Left ventricle myocardium inferior (tissue), 1 donor: ENCODE results near the gene CAMK2A. TPM values are rescaled to one million over a fixed set of nuclear protein-coding genes. Genes with fewer than 3 reads are reported as not detected.

Experiments used
- DNase-seq: peaks from one replicate; pipeline ENCODE4 v3.0.0-alpha.2; 2020
- H3K27ac ChIP-seq: fragments of 200-600 bp; replicated peaks from 2 replicates; pipeline ENCODE4 v1.8.0; 2021
- H3K27me3 ChIP-seq: fragments of 200-600 bp; 2 replicates; pipeline ENCODE4 v1.8.0; 2021; ENCODE audit warnings: low read depth
- H3K36me3 ChIP-seq: fragments of 200-600 bp; 2 replicates; pipeline ENCODE4 v1.8.0; 2021
- H3K4me1 ChIP-seq: fragments of 200-600 bp; 2 replicates; pipeline ENCODE4 v1.8.0; 2021
- H3K4me3 ChIP-seq: fragments of 200-600 bp; 2 replicates; pipeline ENCODE4 v1.8.0; 2021; ENCODE audit warnings: mild to moderate bottlenecking, moderate library complexity
- H3K9me3 ChIP-seq: fragments of 200-600 bp; replicated peaks from 2 replicates; pipeline ENCODE4 v1.8.0; 2021
- intact Hi-C: fragments of 100-400 bp; cut with micrococcal nuclease; formaldehyde crosslinking; loops from one replicate; pipeline ENCODE4 v1.11.0; 2022
- total RNA-seq: library from RNA; stranded (reverse); fragmentation: NEBNext Ultra II Directional; extraction: Animal tissue kit (Norgen Biotek cat#: 25700); gene quantifications from one replicate; pipeline ENCODE4 v1.2.1, GENCODE V29; 2021
- TF ChIP-seq, protein P1 (sequence below): fragments of 200-600 bp; IDR thresholded peaks from 2 replicates; pipeline ENCODE4 v1.8.0; 2021; ENCODE audit warnings: antibody characterized with exemption, mild to moderate bottlenecking, borderline replicate concordance
- donor health status: DM: no; HTN: yes; CAD: no; lungs with severe emphysema.

The CAMK2A gene
- total RNA-seq, 1 donor from 2014 or later = 19.4 TPM

DNA sequence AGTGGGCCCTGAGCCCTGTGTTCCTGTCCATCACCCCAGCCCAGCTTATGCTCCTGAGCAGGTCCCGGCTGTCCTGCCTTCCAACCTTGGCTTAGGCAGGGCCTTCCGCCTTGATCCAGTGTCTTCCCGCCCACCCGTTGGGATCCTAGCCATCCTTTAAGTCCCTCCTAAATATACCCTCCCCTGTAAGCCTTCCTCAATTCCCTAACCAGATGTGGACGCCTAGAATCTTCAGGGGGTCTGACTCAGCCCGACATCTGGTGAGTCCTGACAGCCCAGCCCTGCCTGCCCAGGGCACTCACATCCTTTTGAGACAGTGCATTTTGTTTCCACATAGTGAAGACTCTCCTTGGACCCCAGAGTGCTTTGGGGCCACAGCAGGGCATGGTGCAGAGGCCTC lies 76.0 kb downstream of the CAMK2A start:
- H3K27me3 ChIP-seq = peaks cover 4% of the 10 kb centered on the region
- H3K27ac ChIP-seq = peak overlapping the region; percentile 51
- no peaks in the 10 kb centered on the region for H3K36me3 ChIP-seq
- no peaks in the 10 kb centered on the region for H3K9me3 ChIP-seq
- TF ChIP-seq, protein P1, sequence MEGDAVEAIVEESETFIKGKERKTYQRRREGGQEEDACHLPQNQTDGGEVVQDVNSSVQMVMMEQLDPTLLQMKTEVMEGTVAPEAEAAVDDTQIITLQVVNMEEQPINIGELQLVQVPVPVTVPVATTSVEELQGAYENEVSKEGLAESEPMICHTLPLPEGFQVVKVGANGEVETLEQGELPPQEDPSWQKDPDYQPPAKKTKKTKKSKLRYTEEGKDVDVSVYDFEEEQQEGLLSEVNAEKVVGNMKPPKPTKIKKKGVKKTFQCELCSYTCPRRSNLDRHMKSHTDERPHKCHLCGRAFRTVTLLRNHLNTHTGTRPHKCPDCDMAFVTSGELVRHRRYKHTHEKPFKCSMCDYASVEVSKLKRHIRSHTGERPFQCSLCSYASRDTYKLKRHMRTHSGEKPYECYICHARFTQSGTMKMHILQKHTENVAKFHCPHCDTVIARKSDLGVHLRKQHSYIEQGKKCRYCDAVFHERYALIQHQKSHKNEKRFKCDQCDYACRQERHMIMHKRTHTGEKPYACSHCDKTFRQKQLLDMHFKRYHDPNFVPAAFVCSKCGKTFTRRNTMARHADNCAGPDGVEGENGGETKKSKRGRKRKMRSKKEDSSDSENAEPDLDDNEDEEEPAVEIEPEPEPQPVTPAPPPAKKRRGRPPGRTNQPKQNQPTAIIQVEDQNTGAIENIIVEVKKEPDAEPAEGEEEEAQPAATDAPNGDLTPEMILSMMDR = no peak
- intact Hi-C loops = loop anchor here (10.0 kb wide), 1 partner anchor 189 kb away; no protein-coding TSS in a partner anchor
- no peak overlapping the region for H3K4me3 ChIP-seq
- DNase-seq = no peak
- peaks cover 42% of the 10 kb centered on the region for H3K4me1 ChIP-seq

DNA sequence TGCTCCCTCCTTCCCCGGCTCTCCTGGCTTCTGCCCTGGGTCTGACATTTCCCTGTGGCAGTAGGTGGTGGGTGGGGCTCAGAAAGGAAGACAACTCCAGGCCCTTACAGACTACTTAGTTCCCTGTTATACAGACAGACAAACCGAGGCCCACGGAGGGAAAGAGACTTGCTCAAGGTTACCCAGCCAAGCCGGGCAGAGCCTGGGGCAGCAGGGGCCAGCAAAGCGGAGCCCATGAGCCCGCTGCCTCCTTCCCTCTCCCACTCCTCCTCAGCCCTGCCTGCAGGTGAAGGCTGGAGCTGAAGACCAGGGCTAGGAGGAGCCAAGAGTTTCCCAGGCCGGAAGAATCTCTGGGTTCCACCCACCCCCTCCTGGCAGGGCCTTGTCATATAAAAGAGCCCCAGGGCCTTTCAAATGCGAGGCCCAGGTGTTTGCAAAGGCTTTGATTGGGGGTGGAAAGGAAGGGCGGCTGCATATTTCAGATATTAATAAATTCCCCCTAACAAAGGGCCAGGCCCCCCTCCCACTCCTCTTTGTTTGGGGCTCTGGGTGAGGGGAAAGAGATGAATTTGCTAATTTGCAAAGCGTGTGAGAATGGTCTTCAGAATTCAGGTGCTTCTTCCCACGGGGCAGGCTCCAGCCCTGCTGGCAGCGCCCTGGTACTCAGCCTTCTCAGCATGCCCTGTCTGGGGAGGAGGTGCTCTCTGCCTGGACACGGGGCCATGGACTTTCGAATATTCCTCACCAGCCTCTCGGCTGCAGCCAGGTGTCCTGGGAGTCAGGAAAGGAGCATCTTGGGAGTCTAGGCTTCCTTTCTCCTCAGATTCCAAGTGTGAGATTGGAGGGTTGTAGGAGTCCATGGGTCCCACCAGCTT lies 78.2 kb downstream of the CAMK2A start:
- DNase-seq = no peak
- Histone ChIP-seq H3K27me3 (no peaks in the 10 kb centered on the region), H3K9me3 (no peaks in the 10 kb centered on the region), H3K4me3 (no peak overlapping the region), H3K4me1 (peaks cover 31% of the 10 kb centered on the region), H3K27ac (no peak overlapping the region), H3K36me3 (no peaks in the 10 kb centered on the region)
- intact Hi-C loops = loop anchor here (10.0 kb wide), 1 partner anchor 187 kb away; no protein-coding TSS in a partner anchor
- TF ChIP-seq, protein P1 = no peak

DNA sequence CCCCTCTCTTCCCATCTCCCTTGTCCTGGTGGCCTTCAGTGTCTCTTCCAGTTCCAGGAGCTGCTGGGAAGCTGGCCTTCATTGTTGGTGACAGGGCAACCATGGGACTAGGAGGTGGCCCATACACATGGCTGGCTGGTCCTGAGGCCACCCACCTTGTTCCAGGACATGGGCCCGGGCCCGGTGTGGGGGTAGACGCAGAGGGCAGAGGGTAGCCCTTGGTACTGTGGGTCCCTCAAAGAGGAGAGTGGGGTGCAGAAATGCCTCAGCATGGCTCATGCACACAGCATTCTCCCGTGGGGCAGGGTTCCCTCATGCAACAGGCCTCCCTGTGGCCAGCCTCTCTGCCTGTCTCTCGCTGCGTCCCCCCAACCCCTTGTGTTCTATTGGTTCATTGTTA lies 78.9 kb downstream of the CAMK2A start:
- intact Hi-C loops = loop anchor here (10.0 kb wide), 1 partner anchor 186 kb away; no protein-coding TSS in a partner anchor
- TF ChIP-seq, protein P1 = no peak

GRCh38 chr5:150209099-150209635 lies 80.4 kb downstream of the CAMK2A start:
- DNase-seq = no peak
- Histone ChIP-seq H3K27me3 (no peaks in the 10 kb centered on the region), H3K4me1 (peaks cover 15% of the 10 kb centered on the region), H3K36me3 (no peaks in the 10 kb centered on the region), H3K27ac (no peak overlapping the region), H3K9me3 (no peaks in the 10 kb centered on the region), H3K4me3 (no peak overlapping the region)
- TF ChIP-seq, protein P1 = no peak
- intact Hi-C loops = no loop called here

More for the DNA sequence above, 78.9 kb downstream of the CAMK2A start:
- no peaks in the 10 kb centered on the region for H3K27me3 ChIP-seq
- no peaks in the 10 kb centered on the region for H3K36me3 ChIP-seq
- H3K4me1 ChIP-seq = peaks cover 23% of the 10 kb centered on the region
- H3K4me3 ChIP-seq = no peak overlapping the region
- no peaks in the 10 kb centered on the region for H3K9me3 ChIP-seq
- no peak for DNase-seq
- no peak overlapping the region for H3K27ac ChIP-seq

DNA sequence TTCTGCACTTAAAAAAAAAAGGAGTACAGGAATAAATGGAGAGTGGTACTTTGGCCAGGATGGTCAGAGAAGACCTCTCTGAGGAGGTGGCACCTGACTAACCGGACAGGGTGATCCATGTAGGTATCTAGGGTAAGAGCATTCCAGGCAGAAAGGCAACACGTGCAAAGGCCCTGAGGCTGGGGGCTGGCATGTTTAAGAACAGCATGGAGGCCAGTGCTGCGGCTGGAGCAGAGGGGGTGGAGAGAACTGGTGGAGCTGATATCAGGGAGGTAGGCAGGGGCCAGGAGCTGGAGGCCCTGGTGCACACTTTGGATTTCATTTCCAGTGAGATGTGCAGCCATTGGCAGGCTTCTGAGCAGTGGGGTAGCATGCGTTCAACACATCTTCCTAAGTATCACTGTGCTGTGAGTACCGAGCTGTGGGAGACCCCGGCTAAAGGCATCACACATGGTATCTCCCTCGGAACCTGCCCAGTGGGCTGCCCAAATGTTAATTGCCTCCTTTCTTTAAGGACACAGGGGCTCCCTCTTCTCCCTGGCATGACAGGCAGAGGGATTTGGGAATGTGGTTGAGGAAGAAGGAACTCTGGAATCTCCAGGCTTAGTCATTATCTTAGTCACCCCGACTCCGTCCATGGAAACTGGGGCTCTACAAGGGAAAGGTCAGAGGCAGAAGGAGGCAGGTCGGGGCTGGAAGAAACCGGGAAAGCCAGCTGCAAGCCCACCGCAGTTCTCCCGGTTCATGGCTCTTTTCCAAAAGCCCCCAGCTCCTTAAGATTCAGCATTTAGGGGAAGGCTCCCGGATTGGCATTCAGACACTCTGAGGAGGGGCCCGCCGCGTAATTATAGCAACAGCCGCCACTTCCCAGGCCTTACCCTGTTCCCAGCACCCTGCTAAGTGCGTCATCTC lies 81.1 kb downstream of the CAMK2A start:
- Histone ChIP-seq H3K9me3 (no peaks in the 10 kb centered on the region), H3K27ac (no peak overlapping the region), H3K27me3 (no peaks in the 10 kb centered on the region), H3K4me3 (no peak overlapping the region), H3K36me3 (no peaks in the 10 kb centered on the region), H3K4me1 (peaks cover 13% of the 10 kb centered on the region)
- intact Hi-C loops = no loop called here
- DNase-seq = no peak
- TF ChIP-seq, protein P1 = no peak
